Measurements from ENCODE around the gene PALS1. TPM values are rescaled to one million over a fixed set of nuclear protein-coding genes. Genes with fewer than 3 reads are reported as not detected.

Gene PALS1
- total and polyA plus RNA-seq, 2 experiments from 2014 or later, result 9.1 to 26.7 TPM

GRCh38 chr14:67191768-67192290 is 49.4 kb upstream of the PALS1 start:
- H3K9me3 Mint-ChIP-seq, result no peaks in the 10 kb centered on the region
- Histone ChIP-seq H3K4me3 (no peak overlapping the region), H3K4me1 (ENCODE audit: insufficient read depth) (no peaks in the 10 kb centered on the region), H3K36me3 (ENCODE audit: insufficient read depth) (no peaks in the 10 kb centered on the region), H3K27me3 (ENCODE audit: insufficient read depth) (no peaks in the 10 kb centered on the region), H3K79me2 (replicated peaks; ENCODE audit: insufficient read depth) (no peaks in the 10 kb centered on the region), H3K27ac (ENCODE audit: low read depth) (no peak overlapping the region), H2AFZ (no peak overlapping the region; the same call in 1 of the 2 replicates), H3K4me2 (no peak overlapping the region), H4K20me1 (replicated peaks; ENCODE audit: insufficient read depth) (no peaks in the 10 kb centered on the region), H3F3A (replicated peaks; ENCODE audit: low read depth) (no peaks in the 10 kb centered on the region), H3K9me2 (ENCODE audit: insufficient read depth) (no peaks in the 10 kb centered on the region)
- TF ChIP-seq EZH2 (IDR thresholded peaks at IDR 0.05; ENCODE audit: low read depth, unreplicated experiment) (no peak), JUNB (IDR thresholded peaks at IDR 0.05; ENCODE audit: unreplicated experiment) (no peak), ZNF331 (CRISPR knock-in tag; IDR thresholded peaks at IDR 0.05; ENCODE audit: low read depth) (no peak), ZNF462 (CRISPR knock-in tag; IDR thresholded peaks at IDR 0.05) (no peak), ETS1 (IDR thresholded peaks at IDR 0.05) (no peak), CREB1 (CRISPR knock-in tag; IDR thresholded peaks at IDR 0.05; ENCODE audit: low read depth) (no peak), CTCF (conservative IDR thresholded peaks at IDR 0.05; ENCODE audit: low read depth in 2 of 2) (no peak), POLR2AphosphoS5 (IDR thresholded peaks at IDR 0.05; ENCODE audit: low read depth) (no peak), NANOG (IDR thresholded peaks at IDR 0.05; ENCODE audit: borderline replicate concordance) (no peak), STAT1 (IDR thresholded peaks at IDR 0.05; ENCODE audit: unreplicated experiment) (no peak), ZNF114 (CRISPR knock-in tag; IDR thresholded peaks at IDR 0.05) (no peak), REST (IDR thresholded peaks at IDR 0.05; ENCODE audit: unreplicated experiment) (no peak), EZH2phosphoT487 (IDR thresholded peaks at IDR 0.05; ENCODE audit: unreplicated experiment) (no peak)
- no peak overlapping the region for H3K27ac Mint-ChIP-seq
- H3K27me3 Mint-ChIP-seq (ENCODE audit: insufficient read depth, low read depth, poor library complexity), result no peaks in the 10 kb centered on the region
- DNase-seq (ENCODE audit: low spot score), result no peak
- no peak for ATAC-seq
- peaks cover 6% of the 10 kb centered on the region; the same call in 2 of the 3 replicates for H3K4me1 Mint-ChIP-seq
- no peak overlapping the region for H3K4me3 Mint-ChIP-seq
- H3K36me3 Mint-ChIP-seq (ENCODE audit: low read depth), result no peaks in the 10 kb centered on the region

Measured in GM23338 (cell line).